ENCODE results near the gene PSMA7. TPM values are rescaled to one million over a fixed set of nuclear protein-coding genes. Genes with fewer than 3 reads are reported as not detected.
A peak's percentile ranks its signal among the peaks of the same experiment; 100 is the strongest.

Gene PSMA7
- total RNA-seq, 1 donor = 237 TPM

DNA sequence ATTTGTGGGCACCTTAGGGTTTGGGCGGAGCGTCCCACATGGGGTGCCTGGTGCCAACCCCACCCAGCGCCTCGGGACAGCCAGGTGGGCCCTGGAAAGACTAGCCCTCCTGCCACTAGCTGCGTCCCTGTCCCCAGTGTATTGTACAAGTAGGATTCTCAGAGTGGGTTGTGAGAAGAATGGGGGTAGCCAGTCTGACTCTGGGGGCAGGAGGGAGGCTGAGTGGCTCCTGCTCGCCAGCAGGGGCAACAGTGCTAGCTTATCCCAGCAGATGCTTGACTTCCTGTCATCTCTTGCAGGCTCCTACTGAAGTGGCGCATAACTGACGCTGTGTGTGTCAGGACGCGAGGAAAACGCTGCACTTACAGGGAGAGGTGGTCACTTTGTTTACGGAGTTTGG is 9.3 kb downstream of the PSMA7 start:
- DNase-seq (ENCODE audit: low read depth) = no peak
- H3K4me3 ChIP-seq (ENCODE audit: low read depth, low read length) = no peak overlapping the region
- TF ChIP-seq, protein P1, sequence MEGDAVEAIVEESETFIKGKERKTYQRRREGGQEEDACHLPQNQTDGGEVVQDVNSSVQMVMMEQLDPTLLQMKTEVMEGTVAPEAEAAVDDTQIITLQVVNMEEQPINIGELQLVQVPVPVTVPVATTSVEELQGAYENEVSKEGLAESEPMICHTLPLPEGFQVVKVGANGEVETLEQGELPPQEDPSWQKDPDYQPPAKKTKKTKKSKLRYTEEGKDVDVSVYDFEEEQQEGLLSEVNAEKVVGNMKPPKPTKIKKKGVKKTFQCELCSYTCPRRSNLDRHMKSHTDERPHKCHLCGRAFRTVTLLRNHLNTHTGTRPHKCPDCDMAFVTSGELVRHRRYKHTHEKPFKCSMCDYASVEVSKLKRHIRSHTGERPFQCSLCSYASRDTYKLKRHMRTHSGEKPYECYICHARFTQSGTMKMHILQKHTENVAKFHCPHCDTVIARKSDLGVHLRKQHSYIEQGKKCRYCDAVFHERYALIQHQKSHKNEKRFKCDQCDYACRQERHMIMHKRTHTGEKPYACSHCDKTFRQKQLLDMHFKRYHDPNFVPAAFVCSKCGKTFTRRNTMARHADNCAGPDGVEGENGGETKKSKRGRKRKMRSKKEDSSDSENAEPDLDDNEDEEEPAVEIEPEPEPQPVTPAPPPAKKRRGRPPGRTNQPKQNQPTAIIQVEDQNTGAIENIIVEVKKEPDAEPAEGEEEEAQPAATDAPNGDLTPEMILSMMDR (IDR thresholded peaks at IDR 0.05; ENCODE audit: insufficient read depth, low read length) = peak; percentile 1

GRCh38 chr20:62133051-62133845 is 9.9 kb downstream of the PSMA7 start:
- H3K4me3 ChIP-seq (ENCODE audit: low read depth, low read length) = no peak overlapping the region
- TF ChIP-seq, protein P1 (IDR thresholded peaks at IDR 0.05; ENCODE audit: insufficient read depth, low read length) = no peak
- no peak for DNase-seq (ENCODE audit: low read depth)

DNA sequence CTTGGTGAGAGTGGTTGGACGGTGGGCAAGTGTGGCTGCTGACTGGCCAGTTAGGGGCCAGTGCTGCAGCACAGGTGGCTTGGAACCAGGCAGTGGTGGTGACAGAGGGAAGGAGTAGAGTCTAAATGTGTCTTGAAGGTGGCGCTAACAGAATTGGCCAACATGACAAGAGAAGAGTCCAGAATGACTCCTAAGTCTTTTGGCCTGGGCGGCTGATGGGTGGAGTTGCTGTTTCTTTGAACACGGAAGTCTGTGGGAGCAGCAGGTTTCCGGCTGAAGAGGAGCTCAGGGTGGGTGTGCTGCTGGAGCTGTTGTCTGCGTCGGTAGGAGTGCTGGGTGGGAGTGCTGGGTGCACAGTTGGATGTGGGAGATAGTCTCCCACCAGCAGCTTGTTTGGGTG is 10.8 kb downstream of the PSMA7 start:
- no peak overlapping the region for H3K4me3 ChIP-seq (ENCODE audit: low read depth, low read length)
- DNase-seq (ENCODE audit: low read depth) = no peak
- TF ChIP-seq, protein P1 (IDR thresholded peaks at IDR 0.05; ENCODE audit: insufficient read depth, low read length) = no peak

- no peak overlapping the region for H3K4me3 ChIP-seq (ENCODE audit: low read depth, low read length)
- TF ChIP-seq, protein P1 (IDR thresholded peaks at IDR 0.05; ENCODE audit: insufficient read depth, low read length) = no peak
- no peak for DNase-seq (ENCODE audit: low read depth)
These were observed 11.5 kb downstream of the PSMA7 start for GRCh38 chr20:62131560-62132320.

DNA sequence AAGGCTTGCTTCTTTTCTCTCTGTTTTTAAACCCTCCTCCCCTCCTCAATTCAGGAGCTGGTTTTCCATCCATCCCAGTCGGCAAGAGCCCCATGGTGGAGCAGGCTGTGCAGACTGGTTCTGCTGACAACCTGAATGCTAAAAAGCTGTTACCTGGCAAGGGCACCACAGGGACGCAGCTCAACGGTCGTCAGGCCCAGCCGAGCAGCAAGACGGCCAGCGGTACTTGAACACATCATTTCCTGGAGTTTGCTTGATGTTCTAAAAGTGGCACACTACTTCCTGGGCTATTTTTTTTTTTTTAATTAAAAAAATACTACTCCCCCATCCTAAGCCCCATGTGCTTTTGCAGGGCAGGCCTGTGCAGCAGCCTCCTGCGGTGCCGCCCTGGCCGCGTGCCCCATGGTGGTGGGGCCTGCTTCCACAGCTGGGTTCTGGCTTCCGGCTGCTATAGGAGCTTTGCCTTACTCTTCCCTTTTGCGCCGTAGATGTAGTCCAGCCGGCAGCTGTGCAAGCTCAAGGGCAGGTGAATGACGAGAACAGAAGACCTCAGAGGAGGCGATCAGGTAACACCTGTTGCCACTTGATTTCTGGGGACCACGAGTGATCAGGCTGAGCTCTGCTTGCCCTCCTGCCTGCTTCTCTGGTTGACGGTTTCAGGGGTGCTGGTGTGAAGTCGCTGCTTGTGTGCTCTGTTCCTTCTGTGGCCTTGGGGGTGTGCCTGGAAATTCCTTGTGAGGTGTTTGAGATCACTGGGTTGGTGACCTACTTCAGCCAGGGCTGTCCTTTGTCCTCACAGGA is 13.3 kb downstream of the PSMA7 start:
- DNase-seq (ENCODE audit: low read depth) = no peak
- TF ChIP-seq, protein P1 (IDR thresholded peaks at IDR 0.05; ENCODE audit: insufficient read depth, low read length) = no peak
- H3K4me3 ChIP-seq (ENCODE audit: low read depth, low read length) = no peak overlapping the region

DNA sequence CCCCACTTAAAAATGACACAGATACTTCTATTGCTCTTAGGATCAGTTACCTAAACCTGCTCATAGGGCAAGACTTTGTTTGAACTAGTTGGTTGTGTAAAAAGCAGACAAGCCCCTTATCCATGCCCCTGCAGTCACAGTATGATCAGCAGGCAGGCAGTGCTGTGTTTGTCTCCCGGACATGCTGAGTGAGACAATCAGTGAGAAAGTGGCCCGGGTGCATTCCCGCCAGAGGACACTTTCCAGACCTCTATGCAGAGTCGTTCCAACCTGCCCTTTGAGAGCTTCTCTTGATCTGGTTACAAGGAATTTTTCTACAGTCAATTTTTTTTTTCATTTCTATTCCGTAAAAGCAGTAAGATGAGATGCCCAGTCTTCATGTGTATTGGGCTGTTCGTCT is 14.7 kb downstream of the PSMA7 start:
- TF ChIP-seq, protein P1 (IDR thresholded peaks at IDR 0.05; ENCODE audit: insufficient read depth, low read length) = no peak
- H3K4me3 ChIP-seq (ENCODE audit: low read depth, low read length) = no peak overlapping the region
- DNase-seq (ENCODE audit: low read depth) = no peak

All from fibroblast of the aortic adventitia (primary cell).